GM12864 (cell line): Measurements from ENCODE around the gene MAPK8IP3.
"Not testable (repeated sequence)": the region's sequence is repeated elsewhere in the genome, so short reads cannot be mapped to it uniquely, and the experiment has no call there.

Source experiments
- DNase-seq: peaks from one replicate; pipeline ENCODE4 v3.0.0-alpha.2; 2011; ENCODE audit warnings: low read depth
- H3K4me3 ChIP-seq: 2 replicates; pipeline ENCODE4 v1.5.1; 2011; ENCODE audit warnings: mild to moderate bottlenecking, low read depth, low read length, control low read depth
- TF ChIP-seq, protein P1 (sequence below): IDR thresholded peaks from 2 replicates; pipeline ENCODE4 v1.5.1; 2011; ENCODE audit warnings: low read depth, mild to moderate bottlenecking, moderate library complexity, low read length, control low read depth, inconsistent platforms; ENCODE audit errors: missing control alignments

Gene MAPK8IP3

GRCh38 chr16:1791256-1791942 is 85.4 kb downstream of the MAPK8IP3 start:
- DNase-seq, result no peak
- TF ChIP-seq, protein P1, sequence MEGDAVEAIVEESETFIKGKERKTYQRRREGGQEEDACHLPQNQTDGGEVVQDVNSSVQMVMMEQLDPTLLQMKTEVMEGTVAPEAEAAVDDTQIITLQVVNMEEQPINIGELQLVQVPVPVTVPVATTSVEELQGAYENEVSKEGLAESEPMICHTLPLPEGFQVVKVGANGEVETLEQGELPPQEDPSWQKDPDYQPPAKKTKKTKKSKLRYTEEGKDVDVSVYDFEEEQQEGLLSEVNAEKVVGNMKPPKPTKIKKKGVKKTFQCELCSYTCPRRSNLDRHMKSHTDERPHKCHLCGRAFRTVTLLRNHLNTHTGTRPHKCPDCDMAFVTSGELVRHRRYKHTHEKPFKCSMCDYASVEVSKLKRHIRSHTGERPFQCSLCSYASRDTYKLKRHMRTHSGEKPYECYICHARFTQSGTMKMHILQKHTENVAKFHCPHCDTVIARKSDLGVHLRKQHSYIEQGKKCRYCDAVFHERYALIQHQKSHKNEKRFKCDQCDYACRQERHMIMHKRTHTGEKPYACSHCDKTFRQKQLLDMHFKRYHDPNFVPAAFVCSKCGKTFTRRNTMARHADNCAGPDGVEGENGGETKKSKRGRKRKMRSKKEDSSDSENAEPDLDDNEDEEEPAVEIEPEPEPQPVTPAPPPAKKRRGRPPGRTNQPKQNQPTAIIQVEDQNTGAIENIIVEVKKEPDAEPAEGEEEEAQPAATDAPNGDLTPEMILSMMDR, result no peak
- H3K4me3 ChIP-seq, result no peak overlapping the region

DNA sequence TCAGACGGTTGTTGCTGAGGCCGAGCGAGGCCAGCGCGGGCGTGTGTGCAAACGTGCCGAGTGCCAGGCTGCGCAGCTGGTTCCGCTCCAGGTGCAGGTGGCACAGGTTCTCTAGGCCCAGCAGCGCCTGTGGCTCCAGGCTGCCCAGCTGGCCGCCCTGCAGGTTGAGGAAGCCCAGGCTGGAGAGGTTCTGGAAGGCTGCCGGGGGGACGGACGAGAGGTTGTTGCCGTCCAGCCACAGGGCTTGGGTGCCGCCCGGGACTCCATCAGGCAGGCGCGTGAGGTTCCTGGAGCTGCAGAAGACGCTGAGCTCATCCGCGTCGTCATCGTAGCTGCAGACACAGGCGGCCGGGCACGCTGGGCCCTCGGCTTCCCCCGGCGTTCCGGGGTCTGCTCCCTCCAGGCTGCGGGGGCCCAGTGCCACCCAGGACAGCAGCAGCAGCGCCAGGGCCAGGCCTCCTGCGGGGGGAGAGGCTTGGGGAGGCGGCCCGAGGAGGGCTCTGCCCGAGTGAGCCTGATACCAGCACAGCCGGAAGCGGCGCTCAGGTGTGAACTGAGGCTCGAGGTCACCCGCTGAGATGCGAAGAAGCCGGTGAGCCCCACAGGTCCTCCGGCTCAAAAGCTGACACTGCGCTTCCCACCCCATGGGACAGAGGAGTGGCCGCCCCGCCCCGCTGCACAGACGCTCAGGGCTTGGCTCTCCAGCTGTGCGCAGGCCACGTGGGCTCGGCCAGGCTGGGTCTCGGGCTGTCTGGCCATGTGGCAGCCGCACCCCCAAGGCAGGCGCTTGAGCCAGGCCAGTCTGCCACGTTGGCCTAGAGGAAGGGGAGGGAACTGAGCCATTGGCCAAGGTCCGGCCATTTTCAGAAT is 86.2 kb downstream of the MAPK8IP3 start:
- no peak overlapping the region for H3K4me3 ChIP-seq
- DNase-seq, result no peak
- TF ChIP-seq, protein P1, result no peak

DNA sequence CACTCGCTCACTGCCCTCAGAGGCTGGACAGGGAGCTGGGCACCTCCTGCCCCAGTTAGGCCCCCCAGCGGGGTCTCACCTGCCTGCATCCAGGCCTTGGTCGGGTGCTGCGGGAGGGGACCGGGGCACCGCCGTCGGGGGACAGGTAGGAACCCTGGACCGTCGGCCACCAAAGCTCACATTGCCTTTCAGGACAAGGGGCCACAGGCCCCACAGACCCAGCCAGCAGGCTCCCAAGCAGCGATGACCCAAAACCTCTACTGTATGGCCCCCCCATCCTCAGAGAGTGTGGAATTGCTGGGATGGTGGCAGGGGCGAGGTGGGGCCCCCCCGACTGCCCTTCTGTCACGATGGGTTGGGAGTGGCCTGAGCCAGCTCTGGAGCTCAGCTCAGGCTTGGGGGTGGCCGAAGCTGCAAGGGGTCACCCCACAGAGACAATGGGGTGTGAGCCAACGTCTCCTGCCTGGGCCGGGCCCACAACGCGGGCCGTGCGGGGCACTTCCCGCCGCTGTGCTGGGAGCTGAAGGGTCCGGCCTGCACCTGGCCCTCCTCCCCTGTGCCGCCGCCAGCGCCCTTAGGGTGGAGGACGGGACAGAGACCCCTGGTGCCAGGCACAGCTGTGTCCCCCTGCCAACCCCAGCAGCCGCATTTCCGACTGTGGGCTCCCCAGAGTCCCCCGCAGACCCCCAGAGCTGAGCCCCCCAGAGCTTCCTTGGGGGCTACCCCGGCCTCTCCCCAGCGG is 87.0 kb downstream of the MAPK8IP3 start:
- TF ChIP-seq, protein P1, result no peak
- H3K4me3 ChIP-seq, result no peak overlapping the region
- DNase-seq, result no peak

DNA sequence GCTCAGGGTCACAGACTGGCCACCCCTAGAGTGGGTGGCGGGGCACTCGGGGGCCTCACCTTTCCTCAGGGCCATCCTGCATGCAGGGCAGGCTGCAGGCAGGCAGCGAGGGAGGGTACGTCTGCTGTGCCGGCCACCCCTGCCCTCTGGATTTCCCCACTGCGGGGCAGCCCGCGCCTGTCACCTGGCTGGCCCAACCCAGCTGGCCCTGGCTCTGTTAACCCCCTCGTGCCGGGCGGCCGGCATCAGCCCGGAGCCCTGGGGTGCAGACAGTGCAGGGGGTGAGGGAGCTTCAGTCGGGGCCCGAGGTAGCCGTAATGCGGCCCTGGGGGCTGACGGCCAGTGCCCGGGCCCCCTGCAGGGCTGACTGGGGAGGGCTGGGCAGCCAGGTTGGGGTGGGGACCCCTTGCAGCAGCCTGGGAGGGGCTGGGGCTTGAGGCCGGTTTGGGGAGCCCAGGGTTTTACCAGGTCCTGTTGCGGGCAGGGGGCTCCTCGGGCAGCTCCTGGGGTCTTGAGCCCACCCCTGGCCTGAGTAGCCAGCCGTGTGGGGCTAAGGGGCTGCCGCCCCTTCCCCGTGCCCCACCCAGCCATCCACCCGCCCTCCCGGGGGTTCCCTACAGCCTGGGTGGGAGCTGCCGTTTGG is 87.7 kb downstream of the MAPK8IP3 start, which contains the start of gene IGFALS:
TSS of gene IGFALS (minus strand) at position 128 of the 643 bp plus-strand sequence. CDS start at position 75, 53 bp downstream.
- TF ChIP-seq, protein P1, result no peak
- no peak within 1 kb of the TSS for H3K4me3 ChIP-seq
- DNase-seq, result no peak

DNA sequence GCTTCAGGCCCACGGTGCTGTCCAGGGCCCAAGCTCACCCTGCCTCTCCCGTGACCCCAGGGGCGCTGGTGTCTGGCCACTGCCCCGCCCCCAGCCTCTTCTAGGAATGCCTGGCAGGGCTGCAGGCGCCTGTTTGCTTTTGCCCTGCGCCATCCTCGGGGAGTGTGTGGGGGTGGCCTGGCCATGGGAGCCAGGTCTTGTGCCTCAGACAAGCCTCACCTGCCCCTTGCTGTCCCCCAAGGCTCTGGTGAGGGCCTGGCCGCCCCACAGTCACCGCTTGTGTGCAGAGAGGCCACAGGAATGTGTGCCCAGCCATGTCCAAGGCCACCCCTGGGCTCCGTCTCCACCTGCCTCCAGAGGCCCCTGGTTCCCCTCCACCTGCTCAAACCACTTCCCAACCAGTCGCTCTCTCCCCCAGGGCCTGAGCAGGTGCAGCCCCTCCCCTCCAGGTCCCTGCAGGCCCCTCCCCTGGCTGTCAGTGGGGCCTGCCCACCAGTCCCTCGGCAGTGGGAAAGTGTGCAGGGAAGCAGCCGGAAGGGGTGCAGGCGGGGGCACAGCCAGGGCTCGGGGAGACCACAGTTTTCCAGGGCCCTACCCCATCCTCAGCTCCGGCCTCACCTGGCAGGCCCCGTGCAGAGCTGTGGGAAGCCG is 88.4 kb downstream of the MAPK8IP3 start:
- no peak for DNase-seq
- TF ChIP-seq, protein P1, result no peak

DNA sequence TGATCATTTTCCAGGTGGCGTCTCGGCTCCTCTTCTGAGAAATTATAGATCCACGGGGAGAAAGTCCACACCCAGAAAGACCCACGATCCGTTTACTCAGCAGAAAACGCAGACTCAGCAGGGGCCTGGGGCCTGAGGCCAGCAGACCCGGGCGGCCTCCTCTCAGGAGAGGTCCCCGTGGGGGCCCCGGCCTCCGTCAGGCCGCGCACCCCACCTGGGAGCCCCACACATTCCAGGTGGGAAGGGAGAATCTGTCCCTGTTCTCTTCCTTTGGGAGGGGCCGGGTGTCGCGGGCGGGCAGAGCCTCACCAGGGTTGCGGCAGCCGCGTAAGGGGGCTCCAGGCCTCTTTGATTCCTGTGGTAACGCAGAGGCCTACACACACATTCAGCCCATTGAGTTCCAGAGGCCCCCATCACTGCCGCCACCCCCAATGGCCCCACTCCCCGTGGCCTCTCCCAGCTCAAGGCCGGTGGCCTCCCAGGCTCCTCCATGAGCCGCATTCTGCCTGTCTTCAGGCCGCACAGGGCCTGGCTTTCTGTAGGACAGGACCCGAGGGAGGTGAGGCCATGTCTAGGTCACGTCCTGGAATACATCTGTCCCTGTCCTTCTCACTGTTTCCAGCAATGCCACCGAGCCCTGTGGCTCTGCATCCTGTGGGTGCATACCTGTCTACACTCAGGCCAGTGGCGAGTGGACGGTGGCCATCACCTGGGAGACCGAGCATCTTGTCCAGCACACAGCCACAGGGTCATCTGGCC is 89.1 kb downstream of the MAPK8IP3 start:
- no peak overlapping the region for H3K4me3 ChIP-seq
- no peak for DNase-seq
- TF ChIP-seq, protein P1, result no peak

More for the DNA sequence above, 88.4 kb downstream of the MAPK8IP3 start:
- no peak overlapping the region for H3K4me3 ChIP-seq

DNA sequence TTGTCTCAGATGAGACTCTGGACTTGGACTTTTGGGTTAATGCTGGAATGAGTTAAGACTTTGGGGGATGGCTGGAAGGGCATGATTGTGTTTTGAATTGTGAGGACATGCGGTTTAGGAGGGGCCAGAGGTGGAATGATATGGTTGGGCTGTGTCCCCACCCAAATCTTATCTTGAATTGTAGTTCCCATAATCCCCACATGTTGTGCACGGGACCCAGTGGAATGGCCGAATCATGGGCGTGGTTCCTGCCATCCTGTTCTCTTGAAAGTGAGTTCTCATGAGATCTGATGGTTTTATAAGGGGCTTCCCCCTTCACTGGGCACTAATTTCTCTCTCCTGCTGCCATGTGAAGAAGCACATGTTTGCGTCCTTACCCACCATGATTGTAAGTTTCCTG is 93.3 kb downstream of the MAPK8IP3 start:
- DNase-seq, H3K4me3 ChIP-seq: not testable (repeated sequence)
